A673 (cell line): ENCODE data around the gene PRIMA1. TPM values are rescaled to one million over a fixed set of nuclear protein-coding genes. Genes with fewer than 3 reads are reported as not detected.

Experiments used
- BruUV-seq: library from RNA; stranded (reverse); fragments of 400-500 nt; replicated peaks from 2 replicates; lab custom pipeline; 2021; lab: Mats Ljungman, UMichigan
- CTCF ChIA-PET: fragments of 300-600 bp; sonication (Branson Sonifier 250); formaldehyde crosslinking; loops from one replicate; lab custom pipeline; 2022; ENCODE audit warnings: antibody characterized with exemption; lab: Charles Lee
- POLR2A ChIA-PET: fragments of 300-600 bp; sonication (Branson Sonifier 250); formaldehyde crosslinking; loops from one replicate; lab custom pipeline; 2022; ENCODE audit warnings: antibody characterized with exemption; ENCODE audit not compliant: low non-redundant PET; lab: Charles Lee
- DNase-seq: peaks from one replicate; pipeline ENCODE4 v3.0.0-alpha.2; 2015; ENCODE audit warnings: low spot score
- H3K27ac ChIP-seq: fragments of 200-600 bp; sonication (generic); 2 replicates; pipeline ENCODE4 v1.5.1; 2016; ENCODE audit warnings: mixed run types, low read depth, mild to moderate bottlenecking, mixed read lengths, antibody characterized with exemption, low read length; ENCODE audit not compliant: poor library complexity, severe bottlenecking
- H3K27me3 ChIP-seq: fragments of 200-600 bp; sonication (generic); replicated peaks from 2 replicates; pipeline ENCODE4 v1.6.1; 2017; ENCODE audit warnings: mixed run types, low read depth, mild to moderate bottlenecking, mixed read lengths, antibody characterized with exemption, low read length; ENCODE audit not compliant: insufficient read depth, poor library complexity
- H3K36me3 ChIP-seq: fragments of 200-600 bp; sonication (generic); 2 replicates; pipeline ENCODE4 v1.6.1; 2016; ENCODE audit warnings: mixed run types, mild to moderate bottlenecking, mixed read lengths, antibody characterized with exemption, low read length; ENCODE audit not compliant: insufficient read depth, poor library complexity, severe bottlenecking
- H3K4me1 ChIP-seq: fragments of 200-600 bp; sonication (generic); 2 replicates; pipeline ENCODE4 v1.6.1; 2017; ENCODE audit warnings: mixed run types, mild to moderate bottlenecking, mixed read lengths, antibody characterized with exemption, low read length; ENCODE audit not compliant: insufficient read depth, poor library complexity, severe bottlenecking
- H3K4me3 ChIP-seq: fragments of 200-600 bp; sonication (generic); 2 replicates; pipeline ENCODE4 v1.5.1; 2016; ENCODE audit warnings: low read depth, mixed run types, mild to moderate bottlenecking, mixed read lengths, low read length; ENCODE audit not compliant: poor library complexity, severe bottlenecking
- H3K9me3 ChIP-seq: fragments of 200-600 bp; sonication (generic); 2 replicates; pipeline ENCODE4 v1.6.1; 2016; ENCODE audit warnings: mixed run types, low read depth, mild to moderate bottlenecking, mixed read lengths, antibody characterized with exemption, low read length; ENCODE audit not compliant: poor library complexity, severe bottlenecking
- EZH2 ChIP-seq: fragments of 200-600 bp; sonication (generic); IDR thresholded peaks from 2 replicates; pipeline ENCODE4 v1.6.1; 2017; ENCODE audit warnings: borderline replicate concordance, low read depth, mild to moderate bottlenecking, mixed read lengths, antibody characterized with exemption, low read length; ENCODE audit not compliant: poor library complexity, severe bottlenecking
- intact Hi-C: fragments of 100-400 bp; cut with micrococcal nuclease; formaldehyde crosslinking; loops from one replicate; pipeline ENCODE4 v1.10.0; 2022; ENCODE audit not compliant: unreplicated experiment
- total RNA-seq: library from RNA; stranded (reverse); gene quantifications from 2 replicates; pipeline ENCODE4 v1.2.3, GENCODE V29; 2021
- TF ChIP-seq, protein P1 (sequence below): fragments of 300-800, 200-600 bp; sonication (generic); conservative IDR thresholded peaks from 2 replicates; pipeline ENCODE4 v1.5.1; 2017; ENCODE audit warnings: low read depth, mild to moderate bottlenecking, antibody characterized with exemption, low read length, moderate library complexity, mixed read lengths

Gene PRIMA1
- total RNA-seq, 1 experiment from 2014 or later = 0.09 TPM

DNA sequence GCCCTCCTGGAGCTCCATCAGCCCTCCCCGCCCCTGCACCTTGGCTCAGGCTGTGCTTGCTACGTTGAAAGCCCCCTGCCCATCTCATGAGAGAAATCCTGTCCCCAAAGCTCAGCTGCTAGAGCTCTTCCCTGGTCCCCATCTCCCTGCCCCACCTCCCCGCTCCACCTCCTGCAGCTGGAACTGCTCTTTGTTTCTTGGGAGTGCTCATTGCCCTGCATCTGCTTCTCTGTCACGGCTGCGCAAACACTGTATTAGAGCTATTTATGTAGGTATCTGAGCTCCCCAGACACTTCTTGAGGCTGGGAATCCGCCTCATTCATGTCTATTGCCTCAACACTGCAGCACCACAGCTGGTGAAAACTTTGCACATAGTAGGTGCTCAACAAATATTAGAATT lies 32.8 kb upstream of the PRIMA1 start:
- Histone ChIP-seq H3K4me1 (no peaks in the 10 kb centered on the region), H3K9me3 (no peaks in the 10 kb centered on the region), H3K27me3 (no peaks in the 10 kb centered on the region), H3K36me3 (no peaks in the 10 kb centered on the region), H3K4me3 (no peak overlapping the region), H3K27ac (no peak overlapping the region)
- ChIA-PET POLR2A (no interaction called here), CTCF (no interaction called here)
- no peak for DNase-seq
- no peak for TF ChIP-seq EZH2
- TF ChIP-seq, protein P1, sequence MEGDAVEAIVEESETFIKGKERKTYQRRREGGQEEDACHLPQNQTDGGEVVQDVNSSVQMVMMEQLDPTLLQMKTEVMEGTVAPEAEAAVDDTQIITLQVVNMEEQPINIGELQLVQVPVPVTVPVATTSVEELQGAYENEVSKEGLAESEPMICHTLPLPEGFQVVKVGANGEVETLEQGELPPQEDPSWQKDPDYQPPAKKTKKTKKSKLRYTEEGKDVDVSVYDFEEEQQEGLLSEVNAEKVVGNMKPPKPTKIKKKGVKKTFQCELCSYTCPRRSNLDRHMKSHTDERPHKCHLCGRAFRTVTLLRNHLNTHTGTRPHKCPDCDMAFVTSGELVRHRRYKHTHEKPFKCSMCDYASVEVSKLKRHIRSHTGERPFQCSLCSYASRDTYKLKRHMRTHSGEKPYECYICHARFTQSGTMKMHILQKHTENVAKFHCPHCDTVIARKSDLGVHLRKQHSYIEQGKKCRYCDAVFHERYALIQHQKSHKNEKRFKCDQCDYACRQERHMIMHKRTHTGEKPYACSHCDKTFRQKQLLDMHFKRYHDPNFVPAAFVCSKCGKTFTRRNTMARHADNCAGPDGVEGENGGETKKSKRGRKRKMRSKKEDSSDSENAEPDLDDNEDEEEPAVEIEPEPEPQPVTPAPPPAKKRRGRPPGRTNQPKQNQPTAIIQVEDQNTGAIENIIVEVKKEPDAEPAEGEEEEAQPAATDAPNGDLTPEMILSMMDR = no peak
- no TSS peak for BruUV-seq
- intact Hi-C loops = no loop called here

DNA sequence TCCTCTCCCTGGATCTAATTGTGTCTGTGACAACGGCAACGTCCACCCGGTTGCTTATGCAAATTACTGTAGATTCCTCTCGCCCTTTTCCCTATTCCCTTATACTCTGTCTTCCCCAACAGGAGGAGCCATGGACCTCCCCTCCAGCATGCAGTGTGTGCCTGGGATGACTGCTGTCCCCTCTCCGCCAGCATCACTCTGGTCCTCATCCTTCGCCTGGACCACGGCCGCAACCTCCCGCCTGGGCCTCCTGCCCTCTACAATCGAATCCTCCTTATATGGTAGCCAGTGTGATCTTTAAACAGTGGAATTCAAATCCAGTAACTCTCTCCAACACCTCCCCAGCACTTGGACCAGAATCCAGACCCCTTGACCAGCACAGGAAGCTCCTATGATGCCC lies 30.6 kb upstream of the PRIMA1 start:
- Histone ChIP-seq H3K9me3 (peaks cover 13% of the 10 kb centered on the region), H3K4me1 (no peaks in the 10 kb centered on the region), H3K27me3 (no peaks in the 10 kb centered on the region), H3K36me3 (no peaks in the 10 kb centered on the region), H3K27ac (no peak overlapping the region), H3K4me3 (no peak overlapping the region)
- BruUV-seq = no TSS peak
- ChIA-PET CTCF (no interaction called here), POLR2A (no interaction called here)
- intact Hi-C loops = no loop called here
- TF ChIP-seq, protein P1 = no peak
- TF ChIP-seq EZH2 = no peak
- no peak for DNase-seq

DNA sequence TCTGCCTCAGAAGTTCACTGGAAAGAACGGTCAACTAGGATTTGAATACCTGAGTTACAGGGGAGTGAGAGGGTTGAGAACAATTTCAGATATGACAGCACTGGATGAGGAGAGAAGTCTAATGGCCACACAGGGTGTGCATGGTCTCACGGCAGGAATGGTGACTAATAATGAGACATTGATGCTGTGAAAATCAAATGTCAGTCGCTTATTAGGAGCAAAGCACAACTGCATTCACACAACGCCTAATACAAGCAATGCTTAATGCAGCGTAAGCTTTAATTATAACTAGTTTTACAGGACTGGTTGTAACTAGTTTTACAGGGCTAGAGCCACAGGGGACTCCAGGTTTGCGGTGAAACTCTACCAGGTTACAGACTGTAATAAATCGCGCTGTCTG lies 23.4 kb upstream of the PRIMA1 start:
- Histone ChIP-seq H3K27me3 (no peaks in the 10 kb centered on the region), H3K9me3 (peaks cover 15% of the 10 kb centered on the region), H3K27ac (no peak overlapping the region), H3K4me1 (no peaks in the 10 kb centered on the region), H3K4me3 (no peak overlapping the region), H3K36me3 (no peaks in the 10 kb centered on the region)
- POLR2A ChIA-PET = no interaction called here
- DNase-seq = no peak
- BruUV-seq = no TSS peak
- intact Hi-C loops = no loop called here
- TF ChIP-seq, protein P1 = no peak
- TF ChIP-seq EZH2 = no peak
- CTCF ChIA-PET = no interaction called here
